ENCODE measurements around the gene TMEM97.

TMEM97 gene

GRCh38 chr17:28345419-28346198, 26.6 kb downstream of the TMEM97 start:
- DNase-seq (ENCODE audit: low spot score) = no peak
- in situ Hi-C loops (cut with MboI; ENCODE audit: low sequenced_read_pairs, unreplicated experiment) = no loop called here
- no peak for TF ChIP-seq CTCF (IDR thresholded peaks at IDR 0.05; ENCODE audit: borderline replicate concordance, control extremely low read depth, extremely low read depth, insufficient read depth, missing control alignments)

GRCh38 chr17:28346199-28346580, 27.2 kb downstream of the TMEM97 start:
- no peak for TF ChIP-seq CTCF (IDR thresholded peaks at IDR 0.05; ENCODE audit: borderline replicate concordance, control extremely low read depth, extremely low read depth, insufficient read depth, missing control alignments)
- in situ Hi-C loops (cut with MboI; ENCODE audit: low sequenced_read_pairs, unreplicated experiment) = no loop called here
- DNase-seq (ENCODE audit: low spot score) = no peak

GRCh38 chr17:28346746-28347246, 27.8 kb downstream of the TMEM97 start:
- in situ Hi-C loops (cut with MboI; ENCODE audit: low sequenced_read_pairs, unreplicated experiment) = no loop called here
- no peak for TF ChIP-seq CTCF (IDR thresholded peaks at IDR 0.05; ENCODE audit: borderline replicate concordance, control extremely low read depth, extremely low read depth, insufficient read depth, missing control alignments)
- DNase-seq (ENCODE audit: low spot score) = no peak

- DNase-seq (ENCODE audit: low spot score) = no peak
- in situ Hi-C loops (cut with MboI; ENCODE audit: low sequenced_read_pairs, unreplicated experiment) = no loop called here
- TF ChIP-seq CTCF (IDR thresholded peaks at IDR 0.05; ENCODE audit: borderline replicate concordance, control extremely low read depth, extremely low read depth, insufficient read depth, missing control alignments) = no peak
Measured at GRCh38 chr17:28347261-28347891, 28.4 kb downstream of the TMEM97 start.

- DNase-seq (ENCODE audit: low spot score) = no peak
- in situ Hi-C loops (cut with MboI; ENCODE audit: low sequenced_read_pairs, unreplicated experiment) = no loop called here
- no peak for TF ChIP-seq CTCF (IDR thresholded peaks at IDR 0.05; ENCODE audit: borderline replicate concordance, control extremely low read depth, extremely low read depth, insufficient read depth, missing control alignments)
Measured at GRCh38 chr17:28348979-28349378, 30.0 kb downstream of the TMEM97 start.

- no peak for DNase-seq (ENCODE audit: low spot score)
- no peak for TF ChIP-seq CTCF (IDR thresholded peaks at IDR 0.05; ENCODE audit: borderline replicate concordance, control extremely low read depth, extremely low read depth, insufficient read depth, missing control alignments)
- in situ Hi-C loops (cut with MboI; ENCODE audit: low sequenced_read_pairs, unreplicated experiment) = no loop called here
Measured at GRCh38 chr17:28350271-28350670, 31.3 kb downstream of the TMEM97 start.
